KOPT-K1 (cell line): ENCODE measurements around the gene SLC9B1.

Source experiments
- H3K27ac ChIP-seq: fragments of 200-600 bp; sonication (generic); 2 replicates; pipeline ENCODE4 v1.5.1; 2016; ENCODE audit warnings: antibody characterized with exemption, mild to moderate bottlenecking, low read depth, low read length; ENCODE audit not compliant: poor library complexity, severe bottlenecking
- H3K36me3 ChIP-seq: fragments of 200-600 bp; sonication (generic); 2 replicates; pipeline ENCODE4 v1.5.1; 2017; ENCODE audit warnings: antibody characterized with exemption, mild to moderate bottlenecking, low read length, moderate library complexity; ENCODE audit not compliant: insufficient read depth
- H3K9me3 ChIP-seq: fragments of 200-600 bp; sonication (generic); 2 replicates; pipeline ENCODE4 v1.5.1; 2017; ENCODE audit warnings: antibody characterized with exemption, low read length, mild to moderate bottlenecking; ENCODE audit not compliant: insufficient read depth, poor library complexity, severe bottlenecking

The SLC9B1 gene

DNA sequence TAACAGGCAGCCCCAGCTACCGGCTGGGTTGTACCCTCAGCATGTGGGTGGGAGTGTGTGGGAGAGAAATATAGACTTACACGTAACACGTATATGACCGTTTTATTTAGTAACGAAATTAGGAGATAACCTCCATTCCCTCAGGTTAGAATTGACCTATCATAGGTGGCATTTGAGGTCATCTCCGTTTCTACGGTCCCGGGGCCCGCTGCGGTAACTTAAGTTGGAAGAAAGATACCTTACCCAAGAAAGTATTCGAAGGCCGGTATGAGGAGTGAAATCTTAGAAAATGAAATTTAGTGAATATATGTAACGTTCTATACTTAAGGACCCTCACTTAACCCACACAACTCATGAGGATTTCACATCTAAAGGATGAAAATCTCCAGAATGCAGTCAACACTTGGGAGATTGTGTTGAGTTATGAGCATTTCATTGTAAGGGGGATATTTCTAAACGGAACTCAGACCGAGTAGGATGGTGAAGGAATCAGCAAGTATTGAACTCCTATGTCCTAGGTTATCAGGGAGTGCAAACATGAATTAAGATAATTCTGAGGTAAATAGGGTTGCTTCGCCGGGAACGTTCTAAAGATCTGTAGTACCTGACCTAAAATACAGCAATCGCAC lies 149.8 kb downstream of the SLC9B1 start:
- peak overlapping the region; percentile 92 for H3K27ac ChIP-seq
- H3K36me3 ChIP-seq: peaks cover 21% of the 10 kb centered on the region
- peaks cover 4% of the 10 kb centered on the region for H3K9me3 ChIP-seq

DNA sequence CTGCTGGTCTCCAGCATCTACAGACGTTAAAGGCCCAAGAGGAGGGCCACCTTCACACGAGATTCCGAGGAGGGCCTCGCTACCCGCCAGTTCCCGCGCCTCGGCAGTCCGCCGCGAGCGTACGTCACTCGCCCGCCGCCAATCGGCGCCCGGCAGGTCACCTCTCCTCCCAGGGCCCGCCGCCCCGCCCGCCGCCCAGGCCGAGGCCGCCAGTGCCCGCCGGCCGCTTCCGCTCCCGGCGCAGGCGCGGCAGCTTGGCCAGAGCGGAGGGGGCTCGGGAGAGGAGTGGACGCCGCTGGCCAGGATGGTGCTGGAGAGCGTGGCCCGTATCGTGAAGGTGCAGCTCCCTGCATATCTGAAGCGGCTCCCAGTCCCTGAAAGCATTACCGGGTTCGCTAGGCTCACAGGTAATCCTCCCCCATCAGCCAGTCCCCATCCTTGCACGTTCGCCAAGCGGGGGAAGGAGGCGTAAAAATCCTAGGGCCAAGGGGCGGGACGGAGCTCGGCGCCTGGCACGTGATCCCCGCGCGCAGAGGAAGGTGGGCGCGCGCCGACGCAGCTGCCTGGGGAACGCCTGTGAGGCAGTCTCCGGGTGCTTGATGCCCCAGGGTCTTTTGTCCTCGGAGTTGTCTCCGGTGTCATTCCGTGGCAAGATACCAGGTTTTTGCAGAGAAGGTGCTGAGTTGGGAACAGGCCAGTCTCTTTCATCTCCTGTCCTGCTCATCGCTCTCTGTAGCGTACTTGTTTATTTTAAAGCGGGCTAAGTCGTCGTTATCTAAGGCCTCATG lies 150.5 kb downstream of the SLC9B1 start, which contains the start of gene CISD2:
CISD2 (plus strand) TSS at position 212 of the 788 bp plus-strand sequence; CDS start at position 305, 93 bp downstream.
- H3K27ac ChIP-seq: peak within 1 kb of the TSS; percentile 92
- H3K9me3 ChIP-seq: no peaks in the 10 kb centered on the region
- H3K36me3 ChIP-seq: peaks cover 14% of the 10 kb centered on the region

DNA sequence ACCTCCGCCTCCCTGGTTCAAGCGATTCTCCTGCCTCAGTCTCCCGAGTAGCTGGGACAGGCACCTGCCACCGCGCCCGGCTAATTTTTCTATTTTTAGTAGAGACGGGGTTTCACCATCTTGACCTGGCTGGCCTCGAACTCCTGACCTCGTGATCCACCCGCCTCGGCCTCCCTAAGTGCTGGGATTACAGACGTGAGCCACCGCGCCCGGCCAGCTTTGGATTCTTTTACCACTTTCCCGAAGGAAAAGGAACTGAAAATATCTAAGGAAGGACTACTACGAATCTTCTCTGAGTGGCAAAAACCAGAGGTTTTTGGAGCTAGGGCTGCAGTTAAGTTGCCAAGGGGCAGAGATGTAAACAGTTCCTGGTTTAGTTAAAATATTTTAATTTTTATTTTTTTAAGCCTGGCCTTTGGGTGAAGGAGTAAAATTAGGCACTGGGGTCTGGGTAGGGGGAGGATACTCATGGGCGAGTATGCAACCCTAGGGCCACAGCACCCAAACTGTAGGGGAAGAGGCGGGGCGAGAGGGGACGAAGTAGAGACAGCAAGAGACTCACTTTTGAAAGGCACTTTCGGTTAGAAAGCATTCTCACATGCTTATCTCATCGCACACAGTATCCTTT lies 151.2 kb downstream of the SLC9B1 start:
- H3K36me3 ChIP-seq: peaks cover 10% of the 10 kb centered on the region
- peak overlapping the region; percentile 92 for H3K27ac ChIP-seq
- H3K9me3 ChIP-seq: peaks cover 4% of the 10 kb centered on the region

DNA sequence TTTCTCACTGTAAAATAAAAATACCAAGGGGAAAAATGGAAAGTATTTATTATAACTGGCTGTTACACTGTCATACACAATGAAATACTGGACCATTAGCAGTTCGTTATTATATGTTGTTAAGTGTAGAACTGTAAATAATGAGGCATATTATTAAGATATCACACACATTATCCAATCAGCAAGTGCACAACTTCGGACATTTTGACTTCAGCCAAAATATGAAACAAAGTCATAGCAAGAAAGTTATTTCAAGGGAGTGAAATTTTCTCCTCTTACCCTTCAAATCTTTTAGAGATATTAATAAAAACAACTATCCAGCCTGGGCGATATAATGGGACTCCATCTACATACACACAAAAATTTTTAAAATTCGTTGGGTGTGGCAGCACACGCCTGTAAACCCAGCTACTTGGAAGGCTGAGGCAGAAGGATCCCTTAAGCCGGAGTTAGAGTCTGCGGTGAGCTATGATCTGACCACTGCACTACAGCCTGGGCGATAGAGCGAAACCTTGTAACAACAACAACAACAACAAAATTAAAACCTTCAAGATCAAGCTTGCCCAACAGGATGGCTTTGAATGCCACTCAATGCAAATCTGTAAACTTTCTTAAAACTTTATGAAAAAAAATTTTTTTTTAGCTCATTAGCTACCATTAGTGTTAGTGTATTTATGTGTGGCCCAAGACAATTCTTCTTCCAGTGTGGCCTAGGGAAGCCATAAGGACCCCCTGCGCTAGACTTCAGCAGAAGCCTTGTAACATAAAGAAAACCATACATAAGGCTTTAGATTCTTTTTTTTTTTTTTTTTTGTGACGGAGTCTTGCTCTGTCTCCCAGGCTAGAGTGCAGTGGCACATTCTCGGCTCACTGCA lies 152.0 kb downstream of the SLC9B1 start:
- Histone ChIP-seq H3K9me3 (peaks cover 10% of the 10 kb centered on the region), H3K36me3 (peaks cover 11% of the 10 kb centered on the region), H3K27ac (peak overlapping the region; percentile 92)

DNA sequence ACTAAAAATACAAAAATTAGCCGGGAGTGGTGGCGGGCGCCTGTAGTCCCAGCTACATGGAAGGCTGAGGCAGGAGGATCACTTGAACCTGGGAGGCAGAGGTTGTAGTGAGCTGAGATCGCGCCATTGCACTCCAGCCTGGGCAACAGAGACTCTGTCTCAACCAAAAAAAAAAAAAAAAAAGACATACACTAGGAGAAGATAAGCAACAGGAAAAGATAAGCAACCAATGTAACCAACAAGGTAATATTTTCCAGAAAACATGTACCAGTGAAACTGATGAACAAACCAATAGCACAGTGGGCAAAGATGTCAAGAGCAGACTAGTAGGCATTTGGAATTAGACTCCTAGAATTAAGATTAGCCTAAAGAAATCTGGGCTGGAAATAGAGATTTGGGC lies 154.2 kb downstream of the SLC9B1 start:
- peaks cover 25% of the 10 kb centered on the region for H3K36me3 ChIP-seq

DNA sequence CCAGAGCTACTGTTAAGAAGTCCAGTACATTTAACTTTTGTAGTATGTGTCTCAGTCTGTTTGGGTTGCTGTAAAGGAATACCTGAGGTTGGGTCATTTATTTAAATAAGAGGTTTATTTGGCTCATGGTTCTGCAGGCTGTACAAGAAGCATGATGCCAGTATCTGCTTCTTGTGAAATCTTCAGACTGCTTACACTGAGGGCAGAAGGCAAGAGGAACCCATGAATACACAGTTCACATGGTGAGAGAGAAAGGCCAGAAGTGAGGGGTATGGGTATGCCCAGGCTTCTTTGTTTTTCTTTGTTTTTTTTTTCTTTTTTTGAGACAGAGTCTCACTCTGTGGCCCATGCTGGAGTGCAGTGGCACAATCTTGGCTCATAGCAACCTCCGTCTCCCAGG lies 156.8 kb downstream of the SLC9B1 start:
- Histone ChIP-seq H3K36me3 (peaks cover 30% of the 10 kb centered on the region), H3K9me3 (peaks cover 52% of the 10 kb centered on the region), H3K27ac (no peak overlapping the region)

More for the DNA sequence above, 154.2 kb downstream of the SLC9B1 start:
- Histone ChIP-seq H3K9me3 (peaks cover 31% of the 10 kb centered on the region), H3K27ac (peak overlapping the region; percentile 92)

DNA sequence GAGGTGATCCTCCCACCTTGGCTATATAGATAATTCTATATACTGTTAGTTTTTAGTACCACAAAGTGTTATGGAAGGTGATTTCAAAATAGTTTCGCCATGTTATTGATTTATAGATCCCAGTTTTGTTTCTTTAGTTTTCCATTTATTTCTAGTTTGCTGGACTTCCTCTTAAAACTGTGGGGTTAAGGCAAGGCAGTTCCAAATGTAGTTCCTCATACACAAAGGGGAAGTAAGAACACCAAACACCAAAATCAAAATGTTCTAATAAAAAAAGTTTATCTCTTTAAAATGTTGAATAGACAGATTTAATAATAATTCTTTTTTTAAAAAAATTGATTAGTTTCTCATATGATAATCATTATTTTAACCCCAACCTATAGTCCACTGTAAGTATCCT lies 157.5 kb downstream of the SLC9B1 start:
- H3K36me3 ChIP-seq: peaks cover 30% of the 10 kb centered on the region
- no peak overlapping the region for H3K27ac ChIP-seq

DNA sequence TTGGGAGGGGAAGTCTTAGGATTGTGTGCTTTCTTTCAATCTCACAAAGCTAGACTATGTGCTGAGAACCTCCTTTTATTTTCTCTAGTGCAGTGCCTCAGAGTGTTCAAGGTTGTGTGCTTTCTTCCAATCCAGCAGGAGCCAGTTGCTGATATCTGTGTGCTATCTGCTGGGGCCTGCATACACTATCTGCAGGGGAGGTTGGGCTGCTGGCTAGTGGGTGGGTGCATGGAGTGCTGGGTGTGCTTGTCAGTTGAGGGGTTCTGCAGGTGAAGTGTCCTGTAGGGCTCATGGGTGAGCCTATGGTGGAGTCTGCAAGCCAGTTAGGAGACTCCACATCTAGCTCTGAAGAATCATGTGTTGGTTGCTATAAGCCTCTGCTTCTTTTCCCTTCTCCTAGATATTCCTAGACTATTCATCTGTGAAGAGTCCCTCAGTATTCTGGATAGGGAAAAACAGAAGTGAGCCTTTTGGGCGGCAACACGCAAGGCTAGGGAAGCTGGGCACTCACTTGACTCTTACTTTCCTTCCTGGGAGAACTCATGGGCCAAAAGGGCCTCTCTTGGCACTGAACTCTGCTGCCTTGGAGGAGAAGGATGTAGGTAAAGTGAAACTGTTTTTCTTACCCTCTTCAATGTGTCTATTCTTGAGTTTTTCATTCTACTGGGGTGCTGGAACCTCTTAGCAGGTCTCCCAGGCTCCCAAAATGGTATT lies 158.7 kb downstream of the SLC9B1 start:
- Histone ChIP-seq H3K27ac (no peak overlapping the region), H3K36me3 (peaks cover 30% of the 10 kb centered on the region), H3K9me3 (peaks cover 52% of the 10 kb centered on the region)

More for the DNA sequence above, 157.5 kb downstream of the SLC9B1 start:
- peaks cover 52% of the 10 kb centered on the region for H3K9me3 ChIP-seq

DNA sequence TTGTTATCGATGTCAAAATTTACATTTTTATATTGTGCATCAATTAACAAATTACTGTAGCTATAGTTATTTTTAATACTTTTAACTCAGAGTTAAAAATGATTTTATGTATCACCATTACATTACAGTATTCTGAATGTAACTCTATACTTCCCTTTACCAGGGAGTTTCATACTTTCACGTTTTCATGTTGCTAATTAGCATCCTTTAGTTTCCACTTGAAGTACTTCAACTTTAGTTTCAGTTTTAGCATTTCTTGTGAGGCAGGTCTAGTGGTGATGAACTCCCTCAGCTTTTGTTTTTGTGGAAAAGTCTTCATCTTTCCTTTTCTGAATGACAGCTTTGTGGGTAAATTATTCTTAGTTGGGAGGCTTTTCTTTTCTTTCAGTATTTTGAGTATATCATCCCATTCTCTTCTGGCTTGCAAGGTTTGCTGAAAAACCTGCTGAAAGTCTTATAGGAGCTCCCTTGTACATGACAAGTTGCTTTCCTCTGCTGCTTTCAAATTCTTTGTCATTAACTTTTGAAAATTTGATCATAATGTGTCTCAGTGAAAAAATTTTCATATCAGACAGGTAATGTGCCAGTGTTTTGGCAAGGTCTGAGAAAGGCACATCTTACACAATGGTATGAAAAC lies 160.6 kb downstream of the SLC9B1 start:
- peaks cover 30% of the 10 kb centered on the region for H3K36me3 ChIP-seq
- peaks cover 52% of the 10 kb centered on the region for H3K9me3 ChIP-seq
- no peak overlapping the region for H3K27ac ChIP-seq
